ENCODE measurements around the gene RNF115.
"Not testable (repeated sequence)": the region's sequence is repeated elsewhere in the genome, so short reads cannot be mapped to it uniquely, and the experiment has no call there.

The RNF115 gene

DNA sequence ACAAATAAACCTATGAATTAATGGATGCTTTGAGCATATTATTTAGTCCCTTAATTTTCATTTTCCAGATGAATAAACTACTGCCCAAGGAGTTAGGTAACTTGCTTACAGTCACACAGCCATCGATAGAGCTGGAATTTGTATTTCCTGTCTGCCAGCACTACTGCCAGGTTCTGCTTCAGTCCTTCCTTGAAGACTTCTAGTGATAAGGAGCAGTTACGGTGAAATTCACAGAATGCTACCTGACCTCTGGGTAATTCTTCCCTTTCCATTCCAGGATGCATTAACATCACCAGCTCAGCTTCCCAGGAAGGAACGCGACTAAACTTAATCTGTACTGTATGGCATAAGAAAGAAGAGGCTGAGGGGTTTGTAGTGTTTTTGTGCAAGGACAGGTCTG is 93.4 kb downstream of the RNF115 start:
- DNase-seq, result no peak

DNA sequence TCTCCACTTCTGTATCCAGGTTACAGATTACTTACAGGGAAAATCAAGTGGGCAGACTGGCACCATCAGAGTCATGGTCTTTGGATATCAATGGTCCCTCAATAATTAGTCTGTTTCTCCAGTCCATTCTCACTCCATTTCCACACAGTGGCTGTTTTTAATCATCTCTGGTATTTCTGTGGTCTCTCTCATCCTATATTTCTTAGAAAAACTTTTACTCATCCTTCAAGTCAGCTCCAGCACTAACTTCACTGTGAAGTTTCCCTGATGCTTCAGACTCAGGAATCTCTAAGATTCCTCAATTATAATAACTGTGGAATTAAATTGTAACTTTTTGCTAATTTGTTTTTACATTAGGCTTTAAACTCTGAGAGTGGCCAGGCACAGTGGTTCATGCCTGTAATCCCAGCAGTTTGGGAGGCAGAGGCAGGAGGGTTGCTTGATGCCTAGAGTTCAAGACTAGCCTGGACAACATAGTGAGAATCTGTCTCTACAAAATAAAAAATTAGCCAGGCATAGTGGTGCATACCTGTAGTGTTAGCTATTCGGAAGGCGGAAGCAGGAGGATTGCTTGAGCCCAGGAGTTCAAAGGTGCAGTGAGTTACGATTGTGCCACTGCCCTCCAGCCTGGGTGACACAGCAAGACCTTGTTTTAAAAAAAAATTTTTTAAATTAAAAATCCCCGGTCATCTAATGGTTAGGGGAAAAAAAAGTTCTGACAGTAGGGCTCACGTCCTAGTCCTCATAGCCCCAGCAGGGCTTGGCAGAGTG is 94.0 kb downstream of the RNF115 start:
- DNase-seq, result peak; percentile 60

DNA sequence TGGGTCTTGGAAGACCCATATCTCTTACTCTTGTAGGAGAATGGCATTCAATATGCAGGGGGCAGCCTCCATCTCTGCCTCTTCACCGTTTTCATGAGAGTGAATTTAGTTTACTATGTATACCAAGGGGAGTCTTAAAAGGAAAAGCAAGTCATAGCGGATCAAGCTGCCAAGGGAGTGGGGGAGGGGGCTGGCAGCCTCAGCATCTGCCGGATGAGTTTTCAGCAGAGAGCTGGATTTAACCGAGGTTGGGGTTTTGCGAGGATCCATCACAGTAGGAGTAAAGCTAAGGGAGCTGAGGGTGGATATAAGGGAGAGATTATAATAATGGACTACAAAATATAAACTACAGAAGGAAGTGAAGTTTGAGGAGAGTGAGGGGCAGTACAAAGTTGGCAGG is 94.7 kb downstream of the RNF115 start:
- peak; percentile 23 for DNase-seq

DNA sequence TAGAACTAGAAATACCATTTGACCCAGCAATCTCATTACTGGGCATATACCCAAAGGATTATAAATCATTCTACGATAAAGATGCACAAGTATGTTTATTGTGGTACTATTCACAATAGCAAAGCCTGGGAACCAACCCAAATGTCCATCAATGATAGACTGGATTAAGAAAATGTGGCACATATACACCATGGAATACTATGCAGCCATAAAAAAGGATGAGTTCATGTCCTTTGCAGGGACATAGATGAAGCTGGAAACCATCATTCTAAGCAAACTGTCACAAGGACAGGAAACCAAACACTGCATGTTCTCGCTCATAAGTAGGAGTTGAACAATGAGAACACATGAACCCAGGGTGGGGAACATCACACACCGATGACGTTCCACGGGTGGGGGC is 97.7 kb downstream of the RNF115 start:
- not testable (repeated sequence) for DNase-seq

DNA sequence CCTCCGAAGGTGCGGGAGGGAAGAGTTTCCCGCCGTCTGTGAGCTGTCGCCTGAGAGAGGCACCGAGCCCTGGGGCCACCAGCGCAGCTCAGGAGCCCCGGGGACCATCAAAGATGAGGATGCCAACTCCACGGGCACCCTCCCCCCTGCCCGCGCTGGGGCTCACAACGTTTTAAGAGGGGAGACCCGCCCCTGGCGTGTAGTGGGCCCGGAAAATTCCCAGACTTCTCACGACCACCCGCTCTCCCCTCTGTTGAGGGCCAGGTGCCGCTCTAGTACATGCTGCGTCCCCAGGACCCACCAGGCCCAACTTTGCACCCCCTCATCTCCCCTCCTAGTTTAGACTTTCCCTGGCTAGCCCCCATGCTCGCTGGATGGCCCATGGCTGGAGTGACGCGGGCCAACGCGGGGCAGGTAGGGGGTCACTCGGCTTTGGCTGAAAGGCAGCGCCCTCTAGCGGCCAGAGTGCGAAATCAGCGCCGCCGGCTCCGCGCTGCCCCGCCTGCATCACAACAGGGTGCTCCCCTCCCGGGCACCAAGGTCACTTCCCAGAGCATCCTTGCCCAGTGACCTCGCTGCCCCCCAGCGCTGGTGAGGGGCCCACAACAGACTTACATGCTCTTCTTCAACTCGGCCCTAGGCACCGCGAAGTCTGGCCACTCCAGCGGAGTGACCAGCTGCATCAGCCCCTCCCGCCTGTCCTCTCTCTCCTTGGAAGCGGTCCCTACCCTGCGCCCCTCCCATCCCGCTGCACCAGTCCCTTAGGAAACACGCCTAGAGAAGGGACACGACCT is 102.8 kb downstream of the RNF115 start:
- peak; percentile 69 for DNase-seq

DNA sequence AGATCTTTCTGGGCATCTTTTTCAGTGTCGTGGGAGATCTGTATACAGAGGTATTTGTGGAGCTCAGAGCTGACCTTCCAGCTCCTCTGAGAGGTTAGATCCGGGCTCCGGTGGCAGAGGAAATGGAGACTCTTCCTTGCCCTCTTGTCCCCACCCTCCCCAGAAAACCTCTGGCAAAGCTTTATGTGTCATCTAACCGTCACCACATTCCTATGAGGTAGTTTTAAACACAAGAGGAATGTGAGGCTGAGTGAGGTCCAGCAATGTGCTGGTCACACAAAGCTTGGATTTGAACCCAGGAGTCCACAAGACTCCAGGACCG is 103.4 kb downstream of the RNF115 start:
- DNase-seq, result peak; percentile 94

DNA sequence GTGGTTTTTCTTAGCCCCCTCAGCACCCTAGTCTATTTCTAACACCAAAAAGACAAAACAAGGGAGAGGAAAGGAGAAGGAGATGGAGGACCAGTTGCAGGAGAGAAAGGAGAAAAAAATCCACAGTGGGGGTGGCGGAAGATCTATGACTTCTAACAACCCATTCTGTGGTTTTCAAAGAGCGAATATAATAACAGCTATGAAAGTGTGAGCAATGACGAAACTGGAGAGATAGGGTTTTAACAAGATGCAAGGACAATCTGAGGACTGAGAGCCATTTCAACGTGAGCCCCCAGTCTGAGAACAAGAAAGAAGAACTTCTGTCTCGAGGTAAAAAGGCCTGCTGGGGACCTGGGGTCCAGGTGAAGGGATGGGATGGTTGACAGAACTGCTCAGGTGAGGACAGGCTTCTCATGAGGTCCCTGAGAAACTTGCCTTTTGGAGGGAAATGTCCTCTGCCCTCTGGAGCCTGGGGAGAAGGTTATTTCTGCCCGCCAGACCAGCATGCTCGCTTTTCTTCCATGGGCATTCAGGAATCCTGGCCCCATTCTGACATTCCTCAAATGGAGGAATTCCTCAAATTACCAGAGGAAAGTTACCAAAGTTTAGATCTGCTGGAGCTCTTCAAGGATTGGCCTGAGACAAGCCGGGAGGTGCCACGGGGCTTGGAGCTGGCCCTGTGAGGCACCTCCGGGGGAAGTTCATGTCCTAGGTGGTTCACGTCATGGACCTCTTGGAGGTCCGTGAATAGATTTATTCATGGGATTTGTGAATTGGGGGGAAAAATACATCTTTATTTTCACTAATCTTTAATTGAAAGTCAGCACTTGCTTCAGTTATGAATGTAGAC is 104.4 kb downstream of the RNF115 start, which contains the start of gene CD160:
TSS of gene CD160 (plus strand) at position 270 of the 850 bp plus-strand sequence. CDS start 8,829 bp downstream, outside the sequence.
- no peak for DNase-seq

DNA sequence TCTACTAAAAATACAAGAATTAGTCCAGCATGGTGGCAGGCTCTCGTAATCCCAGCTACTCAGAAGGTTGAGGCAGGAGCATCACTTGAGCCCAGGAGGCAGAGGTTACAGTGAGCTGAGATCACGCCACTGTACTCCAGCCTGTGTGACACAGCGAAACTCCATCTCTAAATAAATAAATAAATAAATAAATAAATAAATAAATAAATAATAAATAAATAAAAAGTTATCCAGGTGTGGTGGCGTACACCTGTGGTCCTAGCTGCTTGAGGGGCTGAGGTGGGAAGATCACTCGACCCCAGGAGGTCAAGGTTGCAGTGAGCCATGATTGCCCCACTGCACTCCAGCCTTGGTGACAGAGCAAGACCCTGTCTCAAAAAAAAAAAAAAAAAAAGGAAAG is 105.4 kb downstream of the RNF115 start:
- DNase-seq, result not testable (repeated sequence)

DNA sequence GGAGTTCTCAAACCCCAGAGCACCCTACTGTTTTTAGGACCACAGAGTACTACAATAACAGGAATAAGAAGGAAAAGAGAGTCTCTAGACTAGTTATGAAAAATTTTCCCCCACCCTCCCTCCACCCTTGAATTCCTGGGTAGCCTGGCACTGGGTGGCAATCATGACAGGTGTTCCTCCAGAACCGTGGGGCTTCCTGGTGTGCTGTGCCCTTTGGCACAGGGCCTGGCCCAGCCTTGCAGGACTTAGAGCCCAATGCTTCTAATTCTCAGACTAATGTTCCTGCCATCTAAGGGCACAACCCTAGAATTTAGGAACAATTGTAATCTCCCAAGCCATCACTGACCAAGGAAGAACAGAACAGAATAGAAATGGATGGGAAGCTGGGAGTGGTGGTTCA is 106.1 kb downstream of the RNF115 start:
- no peak for DNase-seq

DNA sequence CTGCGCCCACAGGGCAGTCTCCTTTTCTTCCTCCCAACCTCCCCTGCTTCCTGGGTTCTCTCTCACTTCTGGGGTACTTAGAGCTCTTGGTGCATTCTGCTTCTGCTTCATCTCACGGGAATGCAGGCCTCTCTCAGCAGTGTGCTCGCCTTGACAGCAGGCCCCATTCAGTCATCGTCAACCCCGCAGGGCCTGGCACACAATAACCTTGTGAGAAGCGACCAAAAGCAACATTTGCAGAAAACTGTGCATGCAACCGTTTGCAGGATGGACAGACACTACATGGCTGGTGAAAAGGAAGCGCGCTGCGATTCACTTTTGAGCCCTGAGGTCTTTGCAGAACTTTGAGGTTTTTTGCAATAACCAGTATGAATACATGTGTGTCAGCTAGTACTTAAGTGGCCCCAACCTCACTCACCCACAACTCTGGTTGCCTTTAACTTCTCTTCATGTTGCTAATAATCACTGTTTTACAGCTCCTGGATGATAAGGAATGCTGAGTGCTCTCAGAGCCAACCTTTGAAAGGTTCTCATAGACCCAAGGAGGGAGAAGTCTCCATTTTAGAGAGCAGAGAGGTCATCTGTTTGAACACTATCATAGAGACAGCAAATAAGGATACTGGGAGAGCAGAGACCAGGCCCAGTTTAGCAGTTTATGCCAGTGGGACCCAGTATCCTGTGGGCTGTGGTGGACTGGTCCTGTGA is 107.1 kb downstream of the RNF115 start:
- no peak for DNase-seq

DNA sequence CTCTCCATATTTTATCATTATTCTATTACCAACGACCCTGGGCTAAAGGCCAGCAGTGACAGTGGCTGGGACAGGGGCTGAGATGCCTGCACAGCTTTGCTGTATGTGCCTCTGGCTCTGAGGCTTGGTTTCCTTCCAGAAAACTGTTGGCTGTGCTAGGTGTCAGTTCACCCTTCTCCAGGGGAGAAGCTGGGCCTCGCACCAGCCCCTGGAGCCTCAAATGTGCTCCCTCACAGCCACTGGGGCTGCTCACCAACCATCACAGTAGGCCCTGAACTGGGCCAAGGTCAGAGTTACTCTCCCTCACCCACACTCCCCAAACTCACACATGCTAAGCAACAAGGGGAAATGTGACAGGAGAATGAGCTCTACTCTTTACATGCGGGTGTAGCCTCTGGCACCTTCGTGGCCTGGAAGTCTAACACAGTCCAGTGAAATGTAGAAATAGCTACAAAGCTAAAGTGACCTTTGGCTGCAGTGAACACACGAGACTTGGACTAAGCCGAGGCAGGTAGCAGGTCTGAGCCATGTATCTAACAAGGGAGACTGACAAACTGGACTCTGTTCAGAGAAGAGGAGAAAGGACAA is 109.3 kb downstream of the RNF115 start:
- DNase-seq, result no peak

DNA sequence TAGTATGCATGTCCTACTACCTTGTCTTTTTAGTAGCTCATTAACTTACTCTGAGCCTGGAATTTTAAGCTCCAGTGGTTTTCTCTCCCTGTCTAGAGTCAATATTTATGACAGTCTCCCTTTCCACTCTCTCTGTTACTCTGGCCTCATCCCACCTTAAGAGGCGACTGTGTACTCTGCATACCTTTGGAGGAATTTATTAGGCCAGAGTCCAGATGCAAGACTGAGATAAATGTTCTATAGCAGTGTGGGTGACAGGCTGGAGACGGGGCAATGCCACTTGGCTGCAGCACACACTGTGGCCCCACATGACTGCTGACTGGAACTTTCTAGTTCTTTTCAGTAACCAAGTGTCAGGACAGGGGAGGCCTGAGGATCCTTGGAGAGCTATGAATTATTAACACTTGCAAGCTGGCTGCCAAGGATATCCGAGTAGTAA is 112.7 kb downstream of the RNF115 start:
- DNase-seq, result no peak

DNA sequence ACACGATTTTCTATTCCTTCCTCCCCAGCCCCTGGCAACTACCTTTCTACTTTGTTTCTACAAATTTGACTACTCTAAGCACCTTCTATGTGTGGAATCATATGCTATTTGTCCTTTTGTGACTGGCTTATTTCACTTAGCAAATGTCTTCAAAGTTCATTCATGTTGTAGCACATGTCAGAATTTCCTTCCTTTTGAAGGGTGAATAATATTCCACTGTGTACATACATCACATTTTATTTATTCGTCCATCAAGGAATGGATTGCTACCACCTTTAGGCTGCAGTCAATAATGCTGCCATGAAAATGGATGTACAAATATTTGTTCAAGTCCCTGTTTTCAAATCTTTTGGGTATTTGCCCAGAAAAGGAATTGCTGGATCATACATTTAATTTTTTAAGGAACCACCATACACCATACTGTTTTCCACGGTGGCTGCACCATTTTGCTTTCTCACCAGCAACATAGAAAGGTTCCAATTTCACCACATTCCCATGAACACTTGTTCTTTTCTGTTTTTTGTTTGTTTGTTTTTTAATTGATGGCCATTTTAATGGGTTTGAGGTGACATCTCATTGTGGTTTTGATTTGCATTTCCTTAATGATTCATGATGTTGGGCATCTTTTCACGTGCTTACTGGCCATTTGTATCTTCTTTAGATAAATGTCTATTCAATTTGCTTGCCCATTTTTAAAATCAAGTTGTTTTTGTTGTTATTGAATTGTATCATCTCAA is 113.4 kb downstream of the RNF115 start:
- DNase-seq, result no peak

DNA sequence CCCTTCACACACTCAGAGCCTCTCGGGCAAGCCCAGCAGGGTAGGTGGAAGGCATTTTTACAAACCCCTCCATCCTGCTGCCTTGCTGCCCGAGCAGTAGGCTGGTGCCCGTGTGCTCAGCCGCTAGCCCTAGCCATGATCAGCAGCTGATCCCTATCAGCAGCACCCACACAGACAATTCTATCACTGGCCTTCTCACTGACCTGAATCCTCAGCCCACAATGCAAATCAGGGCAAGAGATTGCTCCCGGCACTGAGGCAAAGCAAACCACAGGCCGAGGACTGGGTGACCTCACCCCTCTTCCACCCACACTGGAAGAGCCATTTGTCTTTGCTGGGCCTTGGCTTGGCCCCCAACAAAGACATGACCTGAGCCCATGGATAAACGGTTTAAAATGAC is 115.8 kb downstream of the RNF115 start:
- DNase-seq, result no peak

DNA sequence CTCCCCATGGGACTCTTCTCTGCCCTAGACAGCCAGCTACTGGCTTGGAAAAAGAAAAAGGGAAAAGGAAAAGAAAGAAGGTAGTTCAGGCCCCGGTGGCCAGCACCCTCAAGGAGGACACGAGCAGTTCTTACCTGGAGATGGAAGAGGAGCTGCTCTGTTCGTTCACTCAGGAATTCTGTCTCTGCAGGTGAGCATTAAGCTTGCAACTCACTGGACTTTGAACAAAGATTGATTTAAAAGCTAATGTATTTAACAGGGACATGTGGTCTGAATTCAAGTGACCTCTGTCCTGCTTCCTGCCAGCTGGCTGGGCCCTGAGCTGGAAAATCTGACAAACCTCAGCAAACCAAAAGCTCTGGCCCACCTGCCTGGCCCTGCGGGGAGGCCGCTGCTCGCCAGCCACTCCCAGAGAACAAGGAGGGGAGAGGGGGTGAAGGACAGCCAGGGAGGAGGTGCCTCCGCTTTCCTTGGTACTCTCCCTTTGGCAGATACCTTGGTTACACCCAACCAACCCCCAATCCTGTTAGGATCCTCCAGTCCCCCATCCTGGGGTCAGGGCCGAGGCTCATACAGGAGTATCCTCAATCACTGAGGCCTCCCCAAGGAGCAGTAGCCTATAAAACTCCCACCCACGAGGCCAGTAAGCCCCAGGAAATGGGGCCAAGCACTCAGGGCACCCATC is 116.6 kb downstream of the RNF115 start, which contains the start of gene PDZK1:
TSS of gene PDZK1 (minus strand) at position 186 of the 685 bp plus-strand sequence. CDS start 19,347 bp downstream, outside the sequence.
- no peak for DNase-seq

DNA sequence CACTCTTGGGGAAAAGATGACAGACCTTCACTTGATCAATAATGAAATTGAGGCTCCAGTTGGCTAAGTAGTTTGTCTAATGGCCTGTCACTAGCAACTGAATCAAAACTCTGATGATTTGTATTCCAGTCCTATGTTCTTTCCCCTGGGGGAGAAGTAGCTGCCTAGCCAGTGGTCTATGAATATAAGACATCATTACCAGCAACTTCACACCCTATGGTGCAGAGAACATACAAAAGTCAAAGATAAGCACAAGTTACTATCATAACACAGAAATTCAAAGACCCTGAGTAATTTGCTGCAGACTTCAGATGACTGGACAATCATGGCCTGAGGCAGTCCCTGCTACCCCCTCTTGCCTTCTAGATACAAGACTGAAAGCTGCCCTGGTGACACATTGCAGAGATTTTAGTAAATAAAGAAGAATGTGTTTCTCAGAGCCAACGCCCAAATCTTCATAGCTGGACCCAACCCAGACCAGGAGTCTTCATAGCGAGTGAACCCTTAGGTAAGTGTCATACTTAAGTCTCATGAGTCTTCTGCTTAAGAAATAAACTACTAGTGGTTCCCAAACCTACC is 117.7 kb downstream of the RNF115 start:
- DNase-seq, result peak; percentile 88

DNA sequence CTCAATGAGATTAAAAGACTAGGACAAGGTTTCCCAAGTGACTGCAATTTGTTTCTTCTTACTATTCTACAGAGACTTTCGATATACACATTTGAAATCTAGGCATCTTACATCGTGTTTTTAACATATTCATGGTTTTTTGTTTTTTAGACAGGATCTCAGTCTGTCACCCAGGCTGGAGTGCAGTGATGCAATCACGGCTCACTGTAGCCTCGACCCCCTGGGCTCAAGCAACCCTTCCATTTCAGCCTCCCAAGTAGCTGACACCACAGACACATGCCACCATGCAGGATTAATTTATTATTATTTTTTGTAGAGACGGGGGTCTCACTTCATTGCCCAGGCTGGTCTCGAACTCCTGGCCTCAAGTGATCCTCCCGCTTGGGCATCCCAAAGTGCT is 118.3 kb downstream of the RNF115 start:
- no peak for DNase-seq

DNA sequence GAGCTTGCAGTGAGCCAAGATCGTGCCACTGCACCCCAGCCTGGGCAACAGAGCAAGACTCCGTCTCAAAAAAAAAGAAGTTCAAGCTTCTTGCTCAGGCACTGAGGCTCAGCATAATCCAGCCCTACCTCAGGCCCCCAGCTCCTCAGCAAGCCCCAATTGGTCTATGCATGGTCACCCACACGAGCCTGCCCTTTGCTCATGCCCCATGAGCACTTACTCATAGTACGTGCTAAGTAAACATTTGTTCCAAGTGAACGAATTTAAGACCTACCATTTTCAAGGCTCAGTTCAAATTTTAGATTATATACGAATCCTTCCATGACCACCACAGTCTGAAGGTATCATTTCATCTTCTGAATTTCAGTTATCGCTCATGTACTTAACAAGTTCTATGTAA is 121.1 kb downstream of the RNF115 start:
- DNase-seq, result no peak

DNA sequence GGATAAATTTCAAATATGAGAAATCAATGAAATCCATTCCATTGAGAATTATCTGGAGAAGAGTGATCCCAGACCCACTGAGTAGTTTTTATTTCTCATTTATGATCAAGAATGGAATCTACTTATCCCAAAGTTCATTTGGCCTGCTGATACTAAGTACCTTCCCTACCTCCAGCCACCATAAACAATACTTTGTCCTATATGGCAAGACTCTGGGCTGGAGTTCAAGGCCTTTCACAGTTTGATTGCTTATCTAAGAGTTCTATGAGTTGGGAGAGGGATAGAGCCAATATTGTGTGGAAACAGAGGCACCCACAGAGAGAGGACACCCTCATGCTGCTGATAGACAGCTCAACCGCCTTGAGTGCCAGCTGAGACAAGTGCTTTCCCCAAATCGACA is 121.8 kb downstream of the RNF115 start:
- DNase-seq, result no peak

DNA sequence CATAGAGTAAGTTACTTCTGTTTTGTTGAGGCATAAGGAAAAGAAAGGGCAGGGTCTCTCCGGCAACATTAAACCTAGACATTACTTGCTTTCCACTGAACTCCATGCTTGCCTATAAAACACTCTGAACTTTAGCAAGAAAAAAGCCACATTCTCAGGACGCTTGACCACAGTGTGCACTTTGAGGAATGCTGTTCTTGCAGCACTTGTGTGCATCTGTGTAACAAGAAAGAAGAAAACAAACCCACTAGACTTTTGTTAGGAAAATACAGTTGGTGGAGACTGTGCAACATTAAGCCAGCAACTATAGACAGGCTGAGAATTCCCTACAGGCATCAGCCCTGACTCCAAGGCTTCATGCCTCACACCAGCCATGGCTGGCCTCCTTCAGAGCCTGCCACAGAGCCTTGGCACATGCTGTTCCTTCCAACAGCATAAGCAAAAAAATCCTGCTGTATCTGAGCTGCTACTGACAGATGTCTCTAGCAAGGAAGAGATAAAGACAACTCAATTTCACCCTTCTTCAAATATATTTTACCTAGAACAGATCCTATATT is 122.5 kb downstream of the RNF115 start:
- DNase-seq, result no peak

All from fibroblast of skin of back (primary cell).